DND-41 (cell line): ENCODE results near the gene SIGMAR1.

Experiments
- ATAC-seq: fragments of 200-7000 bp; cut with Tn5 transposase; 3 replicates; pipeline ENCODE4 v1.9.1; 2021; ENCODE audit warnings: low read depth; ENCODE audit not compliant: insufficient read depth
- DNase-seq: peaks from one replicate; pipeline ENCODE4 v3.0.0-alpha.2; 2020
- H2AFZ ChIP-seq: 2 replicates; pipeline ENCODE4 v1.6.0; 2012; ENCODE audit warnings: low read depth, low read length
- H3K27ac ChIP-seq: 2 replicates; pipeline ENCODE4 v1.5.1; 2012; ENCODE audit warnings: low read length, inconsistent platforms
- H3K27me3 ChIP-seq: fragments of 200-600 bp; sonication (generic); 2 replicates; pipeline ENCODE4 v1.6.0; 2012; ENCODE audit warnings: low read length, mild to moderate bottlenecking, inconsistent platforms; ENCODE audit not compliant: insufficient read depth, poor library complexity
- H3K36me3 ChIP-seq: 2 replicates; pipeline ENCODE4 v1.5.1; 2012; ENCODE audit warnings: low read length, inconsistent platforms; ENCODE audit not compliant: insufficient read depth
- H3K4me1 ChIP-seq: 2 replicates; pipeline ENCODE4 v1.5.1; 2012; ENCODE audit warnings: mild to moderate bottlenecking, low read length; ENCODE audit not compliant: insufficient read depth
- H3K4me2 ChIP-seq: 2 replicates; pipeline ENCODE4 v1.6.0; 2012; ENCODE audit warnings: mild to moderate bottlenecking, moderate library complexity, low read length, inconsistent platforms; ENCODE audit not compliant: insufficient read depth
- H3K4me3 ChIP-seq, 2 experiments: fragments of 200-600 bp in 1 of 2; shearing (Covaris generic) in 1 of 2; 2 replicates each; pipeline ENCODE4 v1.5.1; 2012 to 2016; ENCODE audit warnings: inconsistent platforms in 2 of 2, low read length in 2 of 2, mild to moderate bottlenecking in 2 of 2, low read depth in 1 of 2, moderate library complexity in 1 of 2
- H3K79me2 ChIP-seq: 2 replicates; pipeline ENCODE4 v1.6.0; 2012; ENCODE audit warnings: low read length, inconsistent platforms; ENCODE audit not compliant: insufficient read depth
- H3K9ac ChIP-seq: 2 replicates; pipeline ENCODE4 v1.6.0; 2012; ENCODE audit warnings: low read depth, mild to moderate bottlenecking, inconsistent platforms, low read length, moderate library complexity
- H3K9me3 ChIP-seq: 2 replicates; pipeline ENCODE4 v1.5.1; 2012; ENCODE audit warnings: low read length, moderate library complexity, mild to moderate bottlenecking, inconsistent platforms; ENCODE audit not compliant: insufficient read depth, severe bottlenecking
- H4K20me1 ChIP-seq: 2 replicates; pipeline ENCODE4 v1.6.0; 2012; ENCODE audit warnings: low read length; ENCODE audit not compliant: insufficient read depth
- EZH2 ChIP-seq: IDR thresholded peaks from 3 replicates; pipeline ENCODE4 v1.6.1; 2012; ENCODE audit warnings: borderline replicate concordance, low read depth, mild to moderate bottlenecking, moderate library complexity, low read length, inconsistent platforms; ENCODE audit not compliant: severe bottlenecking
- TF ChIP-seq, protein P1 (sequence below): IDR thresholded peaks from 2 replicates; pipeline ENCODE4 v1.5.1; 2012; ENCODE audit warnings: borderline replicate concordance, low read length, moderate library complexity, mild to moderate bottlenecking; ENCODE audit not compliant: poor library complexity, severe bottlenecking; ENCODE audit errors: extremely low read depth

Gene SIGMAR1

DNA sequence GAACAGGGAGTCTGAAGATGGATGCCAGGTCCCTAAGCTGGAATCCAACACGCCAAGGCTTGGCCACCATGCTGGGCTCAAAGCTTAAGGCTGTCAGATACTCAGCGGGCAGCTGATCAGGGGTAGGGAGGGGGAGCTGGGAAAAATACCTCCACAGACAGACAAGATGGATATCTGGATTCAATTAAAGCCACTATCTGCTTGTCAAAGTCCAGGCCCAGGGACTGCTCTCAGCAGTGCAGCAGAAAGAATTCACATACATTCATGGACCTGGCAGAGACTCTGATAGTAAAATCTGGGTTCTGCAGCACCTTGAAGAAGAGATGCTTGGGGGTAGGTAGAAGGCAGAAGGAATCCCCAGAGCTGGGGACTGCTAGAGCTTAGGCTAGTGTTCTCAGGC is 22.5 kb downstream of the SIGMAR1 start:
- peaks cover 41% of the 10 kb centered on the region for H3K4me1 ChIP-seq
- DNase-seq (no peak), ATAC-seq (no peak)
- no peak overlapping the region for H3K4me3 ChIP-seq
- TF ChIP-seq EZH2, result no peak
- H2AFZ ChIP-seq, result no peak overlapping the region
- no peaks in the 10 kb centered on the region for H4K20me1 ChIP-seq
- H3K4me2 ChIP-seq, result no peak overlapping the region
- H3K9ac ChIP-seq, result no peak overlapping the region
- H3K9me3 ChIP-seq, result no peaks in the 10 kb centered on the region
- H3K36me3 ChIP-seq, result peaks cover 36% of the 10 kb centered on the region
- H3K79me2 ChIP-seq, result peaks cover 24% of the 10 kb centered on the region
- H3K27ac ChIP-seq, result no peak overlapping the region
- H3K27me3 ChIP-seq, result no peaks in the 10 kb centered on the region

DNA sequence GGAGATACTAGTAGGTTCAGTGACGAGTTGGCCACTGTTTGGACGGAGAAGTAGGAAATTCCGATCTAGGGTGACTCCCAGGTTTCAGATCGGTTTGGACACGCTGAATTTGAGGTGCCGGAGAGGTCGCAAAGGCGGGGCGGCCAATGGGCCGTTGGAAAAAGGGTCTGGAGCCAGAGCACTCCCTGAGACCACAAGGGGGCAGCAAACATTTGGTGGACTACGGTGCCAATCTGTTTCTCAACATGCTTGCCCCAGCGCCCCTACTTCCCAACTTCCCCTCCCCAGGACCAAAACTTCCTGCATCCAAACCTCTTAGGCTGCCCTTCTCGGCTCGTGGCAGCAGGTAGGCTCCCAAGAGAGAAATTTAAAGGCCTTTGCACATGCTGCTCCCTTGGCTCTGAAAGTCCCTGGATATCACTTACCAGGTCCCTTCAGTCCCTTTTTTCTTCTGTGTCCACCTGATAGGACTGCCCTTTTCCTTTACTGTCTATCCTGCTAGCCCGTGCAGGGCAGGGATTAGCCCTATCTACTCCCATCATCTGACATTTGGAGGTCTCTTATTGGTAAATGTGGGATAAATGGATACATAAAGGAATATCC is 24.7 kb downstream of the SIGMAR1 start:
- DNase-seq (peak; percentile 68), ATAC-seq (peak; percentile 59)
- peak overlapping the region; percentile 79 for H3K9ac ChIP-seq
- H4K20me1 ChIP-seq, result no peaks in the 10 kb centered on the region
- H3K36me3 ChIP-seq, result peaks cover 30% of the 10 kb centered on the region
- peak overlapping the region; percentile 96 for H3K4me2 ChIP-seq
- TF ChIP-seq EZH2, result no peak
- TF ChIP-seq, protein P1, sequence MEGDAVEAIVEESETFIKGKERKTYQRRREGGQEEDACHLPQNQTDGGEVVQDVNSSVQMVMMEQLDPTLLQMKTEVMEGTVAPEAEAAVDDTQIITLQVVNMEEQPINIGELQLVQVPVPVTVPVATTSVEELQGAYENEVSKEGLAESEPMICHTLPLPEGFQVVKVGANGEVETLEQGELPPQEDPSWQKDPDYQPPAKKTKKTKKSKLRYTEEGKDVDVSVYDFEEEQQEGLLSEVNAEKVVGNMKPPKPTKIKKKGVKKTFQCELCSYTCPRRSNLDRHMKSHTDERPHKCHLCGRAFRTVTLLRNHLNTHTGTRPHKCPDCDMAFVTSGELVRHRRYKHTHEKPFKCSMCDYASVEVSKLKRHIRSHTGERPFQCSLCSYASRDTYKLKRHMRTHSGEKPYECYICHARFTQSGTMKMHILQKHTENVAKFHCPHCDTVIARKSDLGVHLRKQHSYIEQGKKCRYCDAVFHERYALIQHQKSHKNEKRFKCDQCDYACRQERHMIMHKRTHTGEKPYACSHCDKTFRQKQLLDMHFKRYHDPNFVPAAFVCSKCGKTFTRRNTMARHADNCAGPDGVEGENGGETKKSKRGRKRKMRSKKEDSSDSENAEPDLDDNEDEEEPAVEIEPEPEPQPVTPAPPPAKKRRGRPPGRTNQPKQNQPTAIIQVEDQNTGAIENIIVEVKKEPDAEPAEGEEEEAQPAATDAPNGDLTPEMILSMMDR, result peak; percentile 84
- H3K27me3 ChIP-seq, result no peaks in the 10 kb centered on the region
- H3K79me2 ChIP-seq, result peaks cover 11% of the 10 kb centered on the region
- peak overlapping the region; percentile 77 for H3K27ac ChIP-seq
- peak overlapping the region; percentile 93 for H2AFZ ChIP-seq
- H3K4me3 ChIP-seq, result peak overlapping the region; percentile 58 to 96
- H3K9me3 ChIP-seq, result no peaks in the 10 kb centered on the region
- peaks cover 27% of the 10 kb centered on the region for H3K4me1 ChIP-seq

DNA sequence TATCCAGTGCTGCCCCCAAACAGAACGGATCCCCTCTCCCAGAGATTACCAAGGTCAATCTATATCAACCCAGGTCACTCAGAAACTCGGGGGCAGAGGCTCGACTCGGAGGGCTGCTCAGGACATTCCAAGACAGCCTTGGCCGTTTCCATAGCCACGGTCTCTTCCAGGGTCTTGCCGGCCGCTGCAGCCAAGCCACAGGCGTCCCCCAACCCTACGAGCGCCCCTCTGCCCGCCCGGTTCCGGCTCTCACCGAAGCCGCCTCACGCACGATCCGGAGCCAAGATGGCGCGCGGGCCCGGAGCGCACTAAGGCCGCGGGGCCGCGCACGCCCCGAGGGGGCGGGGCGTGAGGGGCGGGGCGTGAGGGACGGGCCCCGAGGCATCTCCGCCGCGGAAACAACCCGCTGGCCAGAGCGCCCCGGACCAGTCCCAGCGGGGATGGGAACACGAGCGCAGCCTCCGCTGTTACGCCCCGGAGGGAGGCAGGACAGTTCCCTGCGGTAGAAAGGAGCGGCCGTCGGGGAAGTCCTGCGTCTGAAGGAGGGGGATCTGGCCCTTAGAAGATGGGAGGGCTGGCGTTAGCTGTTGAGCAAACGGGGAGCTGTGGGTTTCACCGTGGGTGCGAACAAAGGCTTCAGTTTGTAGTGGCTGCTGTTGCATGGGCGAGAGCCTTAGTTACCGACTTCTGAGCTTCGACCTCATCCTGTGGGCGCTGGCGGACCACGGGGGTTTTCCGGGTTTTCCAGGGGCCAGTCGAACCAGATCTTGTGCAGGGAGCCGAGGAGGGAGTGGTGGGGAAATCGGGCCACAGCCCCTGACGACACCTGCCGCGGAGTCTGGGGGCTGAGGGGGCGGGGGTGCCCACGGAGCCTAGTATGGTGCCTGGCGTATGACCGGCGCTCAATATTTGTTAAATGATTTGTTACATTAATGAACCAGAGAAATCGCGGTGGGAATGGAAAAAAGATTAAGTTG is 25.5 kb downstream of the SIGMAR1 start, which contains the start of gene RPP25L:
RPP25L (minus strand) TSS at position 287 of the 977 bp plus-strand sequence. CDS start 801 bp downstream, outside the sequence.
- H3K79me2 ChIP-seq, result peaks cover 11% of the 10 kb centered on the region
- no peaks in the 10 kb centered on the region for H3K27me3 ChIP-seq
- peak within 1 kb of the TSS; percentile 58 to 96 for H3K4me3 ChIP-seq
- peak within 1 kb of the TSS; percentile 79 for H3K9ac ChIP-seq
- peak within 1 kb of the TSS; percentile 96 for H3K4me2 ChIP-seq
- peak within 1 kb of the TSS; percentile 77 for H3K27ac ChIP-seq
- H3K9me3 ChIP-seq, result no peaks in the 10 kb centered on the region
- H3K36me3 ChIP-seq, result peaks cover 22% of the 10 kb centered on the region
- H2AFZ ChIP-seq, result peak within 1 kb of the TSS; percentile 93
- no peak for TF ChIP-seq EZH2
- TF ChIP-seq, protein P1, result no peak
- peak; percentile 88 for ATAC-seq
- H4K20me1 ChIP-seq, result no peaks in the 10 kb centered on the region
- peaks cover 27% of the 10 kb centered on the region for H3K4me1 ChIP-seq
- peak; percentile 79 for DNase-seq
